Osteoblast (primary cell): ENCODE measurements around the gene CNPY1. TPM values are rescaled to one million over a fixed set of nuclear protein-coding genes. Genes with fewer than 3 reads are reported as not detected.

ENCODE experiments used
- DNase-seq: peaks from one replicate; pipeline ENCODE4 v3.0.0; 2011; ENCODE audit warnings: low spot score, mixed read lengths; ENCODE audit not compliant: insufficient read length; ENCODE audit errors: missing footprints
- H2AFZ ChIP-seq: 2 replicates; pipeline ENCODE4 v1.6.0; 2011; ENCODE audit warnings: mild to moderate bottlenecking, low read length
- H3K27ac ChIP-seq: 2 replicates; pipeline ENCODE4 v1.5.1; 2011; ENCODE audit warnings: mild to moderate bottlenecking, low read depth, low read length, moderate library complexity
- H3K27me3 ChIP-seq: 2 replicates; pipeline ENCODE4 v1.6.0; 2012; ENCODE audit warnings: mild to moderate bottlenecking, control low read depth, inconsistent platforms, low read length, moderate library complexity; ENCODE audit not compliant: insufficient read depth
- H3K36me3 ChIP-seq: 2 replicates; pipeline ENCODE4 v1.5.1; 2011; ENCODE audit warnings: mild to moderate bottlenecking, low read length, control low read depth, moderate library complexity; ENCODE audit not compliant: insufficient read depth
- H3K4me1 ChIP-seq: 2 replicates; pipeline ENCODE4 v1.5.1; 2011; ENCODE audit warnings: mild to moderate bottlenecking, low read length, control low read depth, moderate library complexity; ENCODE audit not compliant: insufficient read depth
- H3K4me2 ChIP-seq: 2 replicates; pipeline ENCODE4 v1.6.0; 2011; ENCODE audit warnings: mild to moderate bottlenecking, low read length; ENCODE audit not compliant: insufficient read depth
- H3K4me3 ChIP-seq: fragments of 200-600 bp; sonication (generic); 3 replicates; pipeline ENCODE4 v1.5.1; 2012; ENCODE audit warnings: mild to moderate bottlenecking, low read length, inconsistent platforms; ENCODE audit not compliant: insufficient read depth
- H3K79me2 ChIP-seq: 2 replicates; pipeline ENCODE4 v1.6.0; 2012; ENCODE audit warnings: mild to moderate bottlenecking, low read length, control low read depth, inconsistent platforms; ENCODE audit not compliant: insufficient read depth
- H3K9me3 ChIP-seq: 2 replicates; pipeline ENCODE4 v1.5.1; 2011; ENCODE audit warnings: low read depth, low read length, control low read depth
- H4K20me1 ChIP-seq: 2 replicates; pipeline ENCODE4 v1.6.0; 2012; ENCODE audit warnings: mild to moderate bottlenecking, low read length, control low read depth; ENCODE audit not compliant: insufficient read depth
- CTCF ChIP-seq: IDR thresholded peaks from 2 replicates; pipeline ENCODE4 v1.5.1; 2011; ENCODE audit warnings: mild to moderate bottlenecking, low read depth, low read length, moderate library complexity; ENCODE audit errors: extremely low read depth
- total RNA-seq: library from RNA; depleted of rRNA; stranded (reverse); fragments of >200 nt; gene quantifications from 2 replicates; pipeline ENCODE4 v1.2.3, GENCODE V29; 2012

Gene CNPY1
- total RNA-seq, 1 donor, result not detected

- Histone ChIP-seq H2AFZ (no peak overlapping the region), H3K9me3 (no peaks in the 10 kb centered on the region), H3K27me3 (no peaks in the 10 kb centered on the region), H4K20me1 (no peaks in the 10 kb centered on the region), H3K27ac (no peak overlapping the region), H3K4me3 (no peak overlapping the region), H3K79me2 (no peaks in the 10 kb centered on the region), H3K4me2 (no peak overlapping the region), H3K4me1 (no peaks in the 10 kb centered on the region), H3K36me3 (no peaks in the 10 kb centered on the region)
- DNase-seq, result no peak
- no peak for TF ChIP-seq CTCF
These were observed 15.7 kb upstream of the CNPY1 start for GRCh38 chr7:155562106-155562505.

GRCh38 chr7:155560982-155561686, 14.8 kb upstream of the CNPY1 start:
- Histone ChIP-seq H3K27ac (no peak overlapping the region), H3K4me3 (no peak overlapping the region), H3K79me2 (no peaks in the 10 kb centered on the region), H3K4me1 (no peaks in the 10 kb centered on the region), H3K27me3 (no peaks in the 10 kb centered on the region), H3K4me2 (no peak overlapping the region), H3K9me3 (no peaks in the 10 kb centered on the region), H2AFZ (no peak overlapping the region), H3K36me3 (no peaks in the 10 kb centered on the region), H4K20me1 (no peaks in the 10 kb centered on the region)
- no peak for TF ChIP-seq CTCF
- DNase-seq, result no peak

- H3K9me3 ChIP-seq, result no peaks in the 10 kb centered on the region
- H3K27ac ChIP-seq, result no peak overlapping the region
- no peak overlapping the region for H3K4me2 ChIP-seq
- H3K4me3 ChIP-seq, result no peak overlapping the region
- no peak for TF ChIP-seq CTCF
- H3K27me3 ChIP-seq, result no peaks in the 10 kb centered on the region
- no peak for DNase-seq
- no peaks in the 10 kb centered on the region for H3K36me3 ChIP-seq
- no peaks in the 10 kb centered on the region for H3K4me1 ChIP-seq
- no peaks in the 10 kb centered on the region for H4K20me1 ChIP-seq
- no peaks in the 10 kb centered on the region for H3K79me2 ChIP-seq
- no peak overlapping the region for H2AFZ ChIP-seq
These were observed 14.0 kb upstream of the CNPY1 start for GRCh38 chr7:155560196-155560885.

GRCh38 chr7:155559519-155560108, 13.3 kb upstream of the CNPY1 start:
- Histone ChIP-seq H3K9me3 (no peaks in the 10 kb centered on the region), H3K4me1 (no peaks in the 10 kb centered on the region), H3K4me3 (no peak overlapping the region), H2AFZ (no peak overlapping the region), H3K79me2 (no peaks in the 10 kb centered on the region), H3K36me3 (no peaks in the 10 kb centered on the region), H3K4me2 (no peak overlapping the region), H3K27ac (no peak overlapping the region), H4K20me1 (no peaks in the 10 kb centered on the region), H3K27me3 (no peaks in the 10 kb centered on the region)
- TF ChIP-seq CTCF, result no peak
- DNase-seq, result no peak
